H9 (cell line): Measurements from ENCODE around the gene RBL2. TPM values are rescaled to one million over a fixed set of nuclear protein-coding genes. Genes with fewer than 3 reads are reported as not detected.

Source experiments
- DNase-seq: peaks from one replicate; pipeline ENCODE4 v3.0.0-alpha.2; 2017
- H2AFZ ChIP-seq: one replicate; pipeline ENCODE4 v1.6.1; 2013; ENCODE audit warnings: mild to moderate bottlenecking, low read length, control low read depth, moderate library complexity
- H2AK5ac ChIP-seq: 2 replicates; pipeline ENCODE4 v1.6.1; 2013; ENCODE audit warnings: low read length, control low read depth, mixed read lengths; ENCODE audit not compliant: insufficient read length
- H2BK120ac ChIP-seq: one replicate; pipeline ENCODE4 v1.6.1; 2013; ENCODE audit warnings: low read depth, mild to moderate bottlenecking, low read length, control low read depth, inconsistent platforms; ENCODE audit not compliant: poor library complexity, severe bottlenecking
- H2BK12ac ChIP-seq: 2 replicates; pipeline ENCODE4 v1.6.1; 2013; ENCODE audit warnings: low read length, control low read depth, mixed read lengths, low read depth; ENCODE audit not compliant: insufficient read length
- H2BK15ac ChIP-seq: 2 replicates; pipeline ENCODE4 v1.6.1; 2013; ENCODE audit warnings: low read depth, low read length, control low read depth
- H2BK20ac ChIP-seq: one replicate; pipeline ENCODE4 v1.6.1; 2013; ENCODE audit warnings: low read depth, mild to moderate bottlenecking, low read length, control low read depth, inconsistent platforms; ENCODE audit not compliant: poor library complexity, severe bottlenecking
- H2BK5ac ChIP-seq: 2 replicates; pipeline ENCODE4 v1.6.1; 2013; ENCODE audit warnings: low read length, control low read depth, mixed read lengths; ENCODE audit not compliant: insufficient read length
- H3K14ac ChIP-seq: 2 replicates; pipeline ENCODE4 v1.6.1; 2013; ENCODE audit warnings: low read length, control low read depth; ENCODE audit not compliant: insufficient read depth
- H3K18ac ChIP-seq: 2 replicates; pipeline ENCODE4 v1.6.1; 2013; ENCODE audit warnings: low read depth, mild to moderate bottlenecking, mixed read lengths, low read length, control low read depth; ENCODE audit not compliant: insufficient read length
- H3K23ac ChIP-seq: 2 replicates; pipeline ENCODE4 v1.6.1; 2013; ENCODE audit warnings: low read length, control low read depth, mixed read lengths, low read depth; ENCODE audit not compliant: insufficient read length
- H3K23me2 ChIP-seq: 2 replicates; pipeline ENCODE4 v1.6.1; 2013; ENCODE audit warnings: low read depth, mild to moderate bottlenecking, mixed read lengths, low read length, control low read depth; ENCODE audit not compliant: insufficient read length, poor library complexity, severe bottlenecking
- H3K27ac ChIP-seq: 2 replicates; pipeline ENCODE4 v1.5.1; 2013; ENCODE audit warnings: low read length, control low read depth, mixed read lengths, low read depth; ENCODE audit not compliant: insufficient read length
- H3K27me3 ChIP-seq: 2 replicates; pipeline ENCODE4 v1.6.1; 2013; ENCODE audit warnings: low read length, control low read depth, inconsistent platforms; ENCODE audit not compliant: insufficient read depth
- H3K4ac ChIP-seq: 2 replicates; pipeline ENCODE4 v1.6.1; 2013; ENCODE audit warnings: low read depth, mild to moderate bottlenecking, control low read depth, inconsistent platforms, low read length, moderate library complexity
- H3K4me1 ChIP-seq: 2 replicates; pipeline ENCODE4 v1.6.1; 2013; ENCODE audit warnings: low read length, control low read depth, inconsistent platforms; ENCODE audit not compliant: insufficient read depth
- H3K4me2 ChIP-seq: 2 replicates; pipeline ENCODE4 v1.6.1; 2013; ENCODE audit warnings: low read length, control low read depth, mixed read lengths; ENCODE audit not compliant: insufficient read length, insufficient read depth
- H3K56ac ChIP-seq: 2 replicates; pipeline ENCODE4 v1.6.1; 2013; ENCODE audit warnings: low read depth, mild to moderate bottlenecking, mixed read lengths, low read length, control low read depth; ENCODE audit not compliant: insufficient read length
- H3K79me1 ChIP-seq: 2 replicates; pipeline ENCODE4 v1.6.1; 2013; ENCODE audit warnings: low read depth, mild to moderate bottlenecking, moderate library complexity, low read length, control low read depth, inconsistent platforms; ENCODE audit not compliant: insufficient read depth, poor library complexity, severe bottlenecking
- H3K79me2 ChIP-seq: 2 replicates; pipeline ENCODE4 v1.6.1; 2013; ENCODE audit warnings: low read length, control low read depth, inconsistent platforms; ENCODE audit not compliant: insufficient read depth
- H3K9ac ChIP-seq: 2 replicates; pipeline ENCODE4 v1.6.1; 2013; ENCODE audit warnings: low read length, control low read depth, mixed read lengths; ENCODE audit not compliant: insufficient read length; ENCODE audit errors: extremely low read depth
- H3K9me3 ChIP-seq: one replicate; pipeline ENCODE4 v1.6.1; 2013; ENCODE audit warnings: low read depth, low read length, inconsistent platforms; ENCODE audit not compliant: control insufficient read depth
- H3T11ph ChIP-seq: one replicate; pipeline ENCODE4 v1.6.1; 2013; ENCODE audit warnings: mild to moderate bottlenecking, low read length, control low read depth, inconsistent platforms
- H4K20me1 ChIP-seq: one replicate; pipeline ENCODE4 v1.6.1; 2013; ENCODE audit not compliant: control insufficient read depth, insufficient read length, insufficient read depth
- H4K5ac ChIP-seq: 2 replicates; pipeline ENCODE4 v1.6.1; 2013; ENCODE audit warnings: low read depth, mild to moderate bottlenecking, mixed read lengths, low read length, control low read depth; ENCODE audit not compliant: insufficient read length
- H4K8ac ChIP-seq: replicated peaks from 2 replicates; pipeline ENCODE4 v1.6.1; 2013; ENCODE audit warnings: low read length, control low read depth, mixed read lengths, low read depth; ENCODE audit not compliant: insufficient read length
- H4K91ac ChIP-seq: 2 replicates; pipeline ENCODE4 v1.6.1; 2013; ENCODE audit warnings: low read depth, mild to moderate bottlenecking, moderate library complexity, mixed read lengths, low read length, control low read depth; ENCODE audit not compliant: insufficient read length
- H3K27ac Mint-ChIP-seq, 3 experiments: 2 replicates in 2 of 3; 3 replicates in 1 of 3; pipeline ENCODE4 v1.8.0; 2020 to 2021; ENCODE audit warnings: mixed read lengths in 3 of 3, mild to moderate bottlenecking in 1 of 3, moderate library complexity in 1 of 3
- H3K27me3 Mint-ChIP-seq: 2 replicates; pipeline ENCODE4 v1.8.0; 2021; ENCODE audit warnings: low read depth, mild to moderate bottlenecking, moderate library complexity, mixed read lengths
- H3K36me3 Mint-ChIP-seq, 3 experiments: 2 replicates in 2 of 3; 3 replicates in 1 of 3; pipeline ENCODE4 v1.8.0; 2020 to 2021; ENCODE audit warnings: low read depth in 3 of 3, mixed read lengths in 3 of 3; ENCODE audit not compliant: insufficient read depth in 1 of 3
- H3K4me1 Mint-ChIP-seq, 2 experiments: 2 replicates each; pipeline ENCODE4 v1.8.0; 2020; ENCODE audit warnings: mixed read lengths in 2 of 2
- H3K4me3 Mint-ChIP-seq, 2 experiments: 2 replicates in 1 of 2; 3 replicates in 1 of 2; pipeline ENCODE4 v1.8.0; 2020 to 2021; ENCODE audit warnings: mild to moderate bottlenecking in 2 of 2, mixed read lengths in 2 of 2, moderate library complexity in 1 of 2
- H3K9me3 Mint-ChIP-seq, 2 experiments: 2 replicates in 1 of 2; 3 replicates in 1 of 2; pipeline ENCODE4 v1.8.0; 2020; ENCODE audit warnings: mild to moderate bottlenecking in 2 of 2, mixed read lengths in 2 of 2, moderate library complexity in 1 of 2
- WGBS: extraction: QIAGEN DNeasy Blood & Tissue Kit; methylation state at CpG from one replicate; pipeline ENCODE4 v1.1.7; 2013; ENCODE audit warnings: missing lambda C conversion rate, low lambda C conversion rate, mixed read lengths; ENCODE audit not compliant: insufficient read length; ENCODE audit errors: extremely low coverage; 5-methylcytosine and 5-hydroxymethylcytosine counted together
- total RNA-seq: library from RNA; stranded (reverse); gene quantifications from 2 replicates; pipeline ENCODE4 v1.2.1, GENCODE V29; 2021
- TF ChIP-seq, protein P1 (sequence below): fragments of 200-600 bp; sonication (generic); conservative IDR thresholded peaks from 3 replicates; pipeline ENCODE4 v1.8.0; 2021; ENCODE audit warnings: antibody characterized with exemption, mild to moderate bottlenecking

Gene RBL2
- total RNA-seq, 1 experiment from 2014 or later = 17.3 TPM

DNA sequence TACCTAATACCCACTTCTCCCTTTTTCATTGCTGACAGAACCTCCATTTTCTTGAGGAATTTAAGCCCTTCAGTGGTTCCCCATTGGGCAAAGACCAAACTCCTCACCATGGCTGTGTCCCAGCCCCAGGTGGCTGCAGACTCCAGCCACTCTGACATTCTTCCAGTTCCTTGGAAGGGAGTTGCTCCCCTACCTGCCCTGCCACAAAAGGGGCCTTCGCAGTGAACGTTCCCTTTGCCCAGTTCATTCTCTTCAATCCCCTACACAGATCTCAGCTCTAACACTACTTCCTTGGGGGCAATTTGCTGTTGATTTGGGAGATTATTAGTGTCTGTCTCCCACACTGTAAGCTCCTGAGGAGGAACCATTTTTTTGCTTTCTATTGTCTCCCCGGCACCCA, 72.0 kb downstream of the RBL2 start:
- no peak overlapping the region for H3K18ac ChIP-seq
- Mint-ChIP-seq H3K27ac (no peak overlapping the region), H3K4me3 (no peak overlapping the region), H3K4me1 (peaks cover 29% of the 10 kb centered on the region in 2 experiments), H3K36me3 (no peaks in the 10 kb centered on the region; a peak in 1 of 7 replicates), H3K9me3 (peaks cover 0 to 2% of the 10 kb centered on the region in 2 experiments; a peak in 1 of 5 replicates), H3K27me3 (peaks cover 1% of the 10 kb centered on the region; the same call in 1 of the 2 replicates)
- no peak overlapping the region for H2AFZ ChIP-seq
- WGBS = no CpG with 5 or more reads among the region's 3 CpGs
- no peak overlapping the region for H3T11ph ChIP-seq
- H2BK120ac ChIP-seq = no peak overlapping the region
- H3K56ac ChIP-seq = no peak overlapping the region
- H3K4me2 ChIP-seq = no peak overlapping the region
- DNase-seq = no peak
- H3K27ac ChIP-seq = no peak overlapping the region
- no peak overlapping the region for H3K4ac ChIP-seq
- H2AK5ac ChIP-seq = no peak overlapping the region
- no peak overlapping the region for H4K5ac ChIP-seq
- no peaks in the 10 kb centered on the region for H3K27me3 ChIP-seq
- no peaks in the 10 kb centered on the region for H4K20me1 ChIP-seq
- H4K8ac ChIP-seq = no peak overlapping the region
- no peak overlapping the region for H2BK12ac ChIP-seq
- TF ChIP-seq, protein P1, sequence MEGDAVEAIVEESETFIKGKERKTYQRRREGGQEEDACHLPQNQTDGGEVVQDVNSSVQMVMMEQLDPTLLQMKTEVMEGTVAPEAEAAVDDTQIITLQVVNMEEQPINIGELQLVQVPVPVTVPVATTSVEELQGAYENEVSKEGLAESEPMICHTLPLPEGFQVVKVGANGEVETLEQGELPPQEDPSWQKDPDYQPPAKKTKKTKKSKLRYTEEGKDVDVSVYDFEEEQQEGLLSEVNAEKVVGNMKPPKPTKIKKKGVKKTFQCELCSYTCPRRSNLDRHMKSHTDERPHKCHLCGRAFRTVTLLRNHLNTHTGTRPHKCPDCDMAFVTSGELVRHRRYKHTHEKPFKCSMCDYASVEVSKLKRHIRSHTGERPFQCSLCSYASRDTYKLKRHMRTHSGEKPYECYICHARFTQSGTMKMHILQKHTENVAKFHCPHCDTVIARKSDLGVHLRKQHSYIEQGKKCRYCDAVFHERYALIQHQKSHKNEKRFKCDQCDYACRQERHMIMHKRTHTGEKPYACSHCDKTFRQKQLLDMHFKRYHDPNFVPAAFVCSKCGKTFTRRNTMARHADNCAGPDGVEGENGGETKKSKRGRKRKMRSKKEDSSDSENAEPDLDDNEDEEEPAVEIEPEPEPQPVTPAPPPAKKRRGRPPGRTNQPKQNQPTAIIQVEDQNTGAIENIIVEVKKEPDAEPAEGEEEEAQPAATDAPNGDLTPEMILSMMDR = no peak
- H3K9me3 ChIP-seq = no peaks in the 10 kb centered on the region
- H3K23me2 ChIP-seq = peaks cover 5% of the 10 kb centered on the region
- H3K79me1 ChIP-seq = no peaks in the 10 kb centered on the region
- H3K14ac ChIP-seq = no peak overlapping the region
- H2BK5ac ChIP-seq = no peak overlapping the region
- peaks cover 3% of the 10 kb centered on the region; the same call in 1 of the 2 replicates for H3K4me1 ChIP-seq
- no peaks in the 10 kb centered on the region for H3K79me2 ChIP-seq
- no peak overlapping the region for H2BK15ac ChIP-seq
- no peak overlapping the region for H3K9ac ChIP-seq
- H4K91ac ChIP-seq = no peak overlapping the region
- H2BK20ac ChIP-seq = no peak overlapping the region
- H3K23ac ChIP-seq = no peak overlapping the region
